Activated T-helper 1 cell treated with anti-CD3 and anti-CD28 coated beads, Interleukin-12 subunit alpha, Interleukin-12 subunit beta, Interleukin-2, Interleukin-4 antibody, amounts not matched to agents 30 ng/mL and 10 ng/mL and 1 ng/mL, durations not matched to agents 14 hours and 24 hours and 36 hours (primary cell): Measurements from ENCODE around the gene TMEM212. TPM values are rescaled to one million over a fixed set of nuclear protein-coding genes. Genes with fewer than 3 reads are reported as not detected.
"Not testable (repeated sequence)": the region's sequence is repeated elsewhere in the genome, so short reads cannot be mapped to it uniquely, and the experiment has no call there.

Source experiments
- DNase-seq: peaks from one replicate; pipeline ENCODE4 v3.0.0; 2021; ENCODE audit warnings: low spot score
- H3K27ac Mint-ChIP-seq: one replicate; pipeline ENCODE4 v1.8.0; 2021; ENCODE audit warnings: mild to moderate bottlenecking, mixed read lengths
- H3K27me3 Mint-ChIP-seq: one replicate; pipeline ENCODE4 v1.8.0; 2022; ENCODE audit warnings: mild to moderate bottlenecking, moderate library complexity, mixed read lengths; ENCODE audit not compliant: insufficient read depth
- H3K36me3 Mint-ChIP-seq: one replicate; pipeline ENCODE4 v1.8.0; 2021; ENCODE audit warnings: low read depth, mixed read lengths
- H3K4me1 Mint-ChIP-seq: one replicate; pipeline ENCODE4 v1.8.0; 2021; ENCODE audit warnings: low read depth, mixed read lengths
- H3K4me3 Mint-ChIP-seq: one replicate; pipeline ENCODE4 v1.8.0; 2021; ENCODE audit warnings: mild to moderate bottlenecking, moderate library complexity, mixed read lengths
- H3K9me3 Mint-ChIP-seq: one replicate; pipeline ENCODE4 v1.8.0; 2021; ENCODE audit warnings: mixed read lengths
- intact Hi-C: fragments of 100-400 bp; cut with micrococcal nuclease; formaldehyde crosslinking; loops from one replicate; pipeline ENCODE4 v1.15.1; 2024
- total RNA-seq: library from RNA; stranded (reverse); gene quantifications from 2 replicates; pipeline ENCODE4 v1.2.3, GENCODE V29; 2022

The TMEM212 gene
- total RNA-seq, 1 donor from 2014 or later, result not detected

- Mint-ChIP-seq H3K4me3 (no peak overlapping the region), H3K27me3 (peaks cover 14% of the 10 kb centered on the region), H3K9me3 (no peaks in the 10 kb centered on the region), H3K4me1 (no peaks in the 10 kb centered on the region), H3K27ac (no peak overlapping the region), H3K36me3 (no peaks in the 10 kb centered on the region)
- intact Hi-C loops, result no loop called here
- DNase-seq, result no peak
Observed at GRCh38 chr3:171898192-171898591, 55.0 kb downstream of the TMEM212 start.

- no peaks in the 10 kb centered on the region for H3K36me3 Mint-ChIP-seq
- H3K4me3 Mint-ChIP-seq, result no peak overlapping the region
- no peaks in the 10 kb centered on the region for H3K9me3 Mint-ChIP-seq
- no peak overlapping the region for H3K27ac Mint-ChIP-seq
- peaks cover 6% of the 10 kb centered on the region for H3K27me3 Mint-ChIP-seq
- no peaks in the 10 kb centered on the region for H3K4me1 Mint-ChIP-seq
- intact Hi-C loops, result no loop called here
- no peak for DNase-seq
Observed at GRCh38 chr3:171900446-171900845, 57.3 kb downstream of the TMEM212 start.

GRCh38 chr3:171901615-171902312 lies 58.6 kb downstream of the TMEM212 start:
- intact Hi-C loops, result no loop called here
- Mint-ChIP-seq H3K27ac (no peak overlapping the region), H3K36me3 (no peaks in the 10 kb centered on the region), H3K4me3 (no peak overlapping the region), H3K4me1 (no peaks in the 10 kb centered on the region), H3K27me3 (peaks cover 2% of the 10 kb centered on the region), H3K9me3 (no peaks in the 10 kb centered on the region)
- no peak for DNase-seq

- Mint-ChIP-seq H3K36me3 (no peaks in the 10 kb centered on the region), H3K9me3 (no peaks in the 10 kb centered on the region), H3K27ac (no peak overlapping the region), H3K27me3 (peaks cover 2% of the 10 kb centered on the region), H3K4me3 (no peak overlapping the region), H3K4me1 (no peaks in the 10 kb centered on the region)
- no peak for DNase-seq
- intact Hi-C loops, result no loop called here
Observed at GRCh38 chr3:171904829-171905228, 61.7 kb downstream of the TMEM212 start.

- H3K9me3 Mint-ChIP-seq, DNase-seq, H3K27ac Mint-ChIP-seq, H3K4me3 Mint-ChIP-seq, H3K27me3 Mint-ChIP-seq, H3K4me1 Mint-ChIP-seq, intact Hi-C loops, H3K36me3 Mint-ChIP-seq: not testable (repeated sequence)
Observed at GRCh38 chr3:171906503-171906902, 63.4 kb downstream of the TMEM212 start.

- DNase-seq, result no peak
- Mint-ChIP-seq H3K4me1 (no peaks in the 10 kb centered on the region), H3K4me3 (no peak overlapping the region), H3K36me3 (no peaks in the 10 kb centered on the region), H3K27me3 (no peaks in the 10 kb centered on the region), H3K27ac (no peak overlapping the region), H3K9me3 (no peaks in the 10 kb centered on the region)
- intact Hi-C loops, result no loop called here
Observed at GRCh38 chr3:171906951-171907676, 64.0 kb downstream of the TMEM212 start.

GRCh38 chr3:171907761-171908160 lies 64.6 kb downstream of the TMEM212 start:
- no peaks in the 10 kb centered on the region for H3K9me3 Mint-ChIP-seq

GRCh38 chr3:171908731-171909130 lies 65.6 kb downstream of the TMEM212 start:
- no peak for DNase-seq
- H3K27ac Mint-ChIP-seq, result no peak overlapping the region
- no peaks in the 10 kb centered on the region for H3K4me1 Mint-ChIP-seq
- no peak overlapping the region for H3K4me3 Mint-ChIP-seq
- H3K27me3 Mint-ChIP-seq, result no peaks in the 10 kb centered on the region
- H3K36me3 Mint-ChIP-seq, result no peaks in the 10 kb centered on the region
- intact Hi-C loops, result no loop called here
- H3K9me3 Mint-ChIP-seq, result no peaks in the 10 kb centered on the region

More at GRCh38 chr3:171907761-171908160, 64.6 kb downstream of the TMEM212 start:
- no peak overlapping the region for H3K4me3 Mint-ChIP-seq
- no peak for DNase-seq
- intact Hi-C loops, result no loop called here
- no peak overlapping the region for H3K27ac Mint-ChIP-seq
- no peaks in the 10 kb centered on the region for H3K27me3 Mint-ChIP-seq
- H3K36me3 Mint-ChIP-seq, result no peaks in the 10 kb centered on the region
- H3K4me1 Mint-ChIP-seq, result no peaks in the 10 kb centered on the region

Other genes starting within 250 kb of the TMEM212 start
- 0.15 and 0.29 TPM in 2 replicates for gene PLD1, start 32.9 kb upstream of the TMEM212 start, total RNA-seq
- gene FNDC3B, start 196.2 kb downstream of the TMEM212 start, total RNA-seq, result 29.0 and 31.5 TPM in 2 replicates